Osteoblast (primary cell): ENCODE measurements around the gene BORCS5. TPM values are rescaled to one million over a fixed set of nuclear protein-coding genes. Genes with fewer than 3 reads are reported as not detected.

ENCODE experiments used
- DNase-seq: peaks from one replicate; pipeline ENCODE4 v3.0.0; 2011; ENCODE audit warnings: low spot score, mixed read lengths; ENCODE audit not compliant: insufficient read length; ENCODE audit errors: missing footprints
- H2AFZ ChIP-seq: 2 replicates; pipeline ENCODE4 v1.6.0; 2011; ENCODE audit warnings: mild to moderate bottlenecking, low read length
- H3K27ac ChIP-seq: 2 replicates; pipeline ENCODE4 v1.5.1; 2011; ENCODE audit warnings: mild to moderate bottlenecking, low read depth, low read length, moderate library complexity
- H3K27me3 ChIP-seq: 2 replicates; pipeline ENCODE4 v1.6.0; 2012; ENCODE audit warnings: mild to moderate bottlenecking, control low read depth, inconsistent platforms, low read length, moderate library complexity; ENCODE audit not compliant: insufficient read depth
- H3K36me3 ChIP-seq: 2 replicates; pipeline ENCODE4 v1.5.1; 2011; ENCODE audit warnings: mild to moderate bottlenecking, low read length, control low read depth, moderate library complexity; ENCODE audit not compliant: insufficient read depth
- H3K4me1 ChIP-seq: 2 replicates; pipeline ENCODE4 v1.5.1; 2011; ENCODE audit warnings: mild to moderate bottlenecking, low read length, control low read depth, moderate library complexity; ENCODE audit not compliant: insufficient read depth
- H3K4me2 ChIP-seq: 2 replicates; pipeline ENCODE4 v1.6.0; 2011; ENCODE audit warnings: mild to moderate bottlenecking, low read length; ENCODE audit not compliant: insufficient read depth
- H3K4me3 ChIP-seq: fragments of 200-600 bp; sonication (generic); 3 replicates; pipeline ENCODE4 v1.5.1; 2012; ENCODE audit warnings: mild to moderate bottlenecking, low read length, inconsistent platforms; ENCODE audit not compliant: insufficient read depth
- H3K79me2 ChIP-seq: 2 replicates; pipeline ENCODE4 v1.6.0; 2012; ENCODE audit warnings: mild to moderate bottlenecking, low read length, control low read depth, inconsistent platforms; ENCODE audit not compliant: insufficient read depth
- H3K9me3 ChIP-seq: 2 replicates; pipeline ENCODE4 v1.5.1; 2011; ENCODE audit warnings: low read depth, low read length, control low read depth
- H4K20me1 ChIP-seq: 2 replicates; pipeline ENCODE4 v1.6.0; 2012; ENCODE audit warnings: mild to moderate bottlenecking, low read length, control low read depth; ENCODE audit not compliant: insufficient read depth
- CTCF ChIP-seq: IDR thresholded peaks from 2 replicates; pipeline ENCODE4 v1.5.1; 2011; ENCODE audit warnings: mild to moderate bottlenecking, low read depth, low read length, moderate library complexity; ENCODE audit errors: extremely low read depth
- total RNA-seq: library from RNA; depleted of rRNA; stranded (reverse); fragments of >200 nt; gene quantifications from 2 replicates; pipeline ENCODE4 v1.2.3, GENCODE V29; 2012

BORCS5 gene
- total RNA-seq, 1 donor, result 14.8 TPM

- H3K4me1 ChIP-seq, result peaks cover 12% of the 10 kb centered on the region
- no peaks in the 10 kb centered on the region for H3K36me3 ChIP-seq
- H3K4me2 ChIP-seq, result no peak overlapping the region
- peak; percentile 36 for DNase-seq
- no peaks in the 10 kb centered on the region for H3K9me3 ChIP-seq
- H3K27ac ChIP-seq, result peak overlapping the region; percentile 35
- peaks cover 10% of the 10 kb centered on the region for H3K79me2 ChIP-seq
- H2AFZ ChIP-seq, result no peak overlapping the region
- no peak overlapping the region for H3K4me3 ChIP-seq
- TF ChIP-seq CTCF, result no peak
- no peaks in the 10 kb centered on the region for H4K20me1 ChIP-seq
- no peaks in the 10 kb centered on the region for H3K27me3 ChIP-seq
Measured at GRCh38 chr12:12379831-12380730, 23.2 kb downstream of the BORCS5 start.

- Histone ChIP-seq H3K27me3 (no peaks in the 10 kb centered on the region), H3K27ac (peak overlapping the region; percentile 35), H3K79me2 (peaks cover 12% of the 10 kb centered on the region), H4K20me1 (no peaks in the 10 kb centered on the region), H3K4me2 (no peak overlapping the region), H3K9me3 (no peaks in the 10 kb centered on the region), H3K4me1 (peaks cover 12% of the 10 kb centered on the region), H3K4me3 (no peak overlapping the region), H3K36me3 (no peaks in the 10 kb centered on the region), H2AFZ (no peak overlapping the region)
- DNase-seq, result no peak
- no peak for TF ChIP-seq CTCF
Measured at GRCh38 chr12:12380949-12381593, 24.2 kb downstream of the BORCS5 start.

GRCh38 chr12:12381982-12382381 is 25.1 kb downstream of the BORCS5 start:
- Histone ChIP-seq H3K4me2 (no peak overlapping the region), H3K79me2 (peaks cover 12% of the 10 kb centered on the region), H3K4me3 (no peak overlapping the region), H2AFZ (no peak overlapping the region), H3K27me3 (no peaks in the 10 kb centered on the region), H3K9me3 (no peaks in the 10 kb centered on the region), H3K36me3 (no peaks in the 10 kb centered on the region), H3K27ac (no peak overlapping the region), H3K4me1 (peaks cover 14% of the 10 kb centered on the region), H4K20me1 (no peaks in the 10 kb centered on the region)
- no peak for DNase-seq
- no peak for TF ChIP-seq CTCF
